HG03196 (cell line): ENCODE data around the gene GMCL2.

ENCODE experiments used
- ATAC-seq: cut with Tn5 transposase; IDR thresholded peaks from one replicate; pipeline ENCODE4 v1.9.1; 2021; ENCODE audit not compliant: unreplicated experiment

GMCL2 gene

DNA sequence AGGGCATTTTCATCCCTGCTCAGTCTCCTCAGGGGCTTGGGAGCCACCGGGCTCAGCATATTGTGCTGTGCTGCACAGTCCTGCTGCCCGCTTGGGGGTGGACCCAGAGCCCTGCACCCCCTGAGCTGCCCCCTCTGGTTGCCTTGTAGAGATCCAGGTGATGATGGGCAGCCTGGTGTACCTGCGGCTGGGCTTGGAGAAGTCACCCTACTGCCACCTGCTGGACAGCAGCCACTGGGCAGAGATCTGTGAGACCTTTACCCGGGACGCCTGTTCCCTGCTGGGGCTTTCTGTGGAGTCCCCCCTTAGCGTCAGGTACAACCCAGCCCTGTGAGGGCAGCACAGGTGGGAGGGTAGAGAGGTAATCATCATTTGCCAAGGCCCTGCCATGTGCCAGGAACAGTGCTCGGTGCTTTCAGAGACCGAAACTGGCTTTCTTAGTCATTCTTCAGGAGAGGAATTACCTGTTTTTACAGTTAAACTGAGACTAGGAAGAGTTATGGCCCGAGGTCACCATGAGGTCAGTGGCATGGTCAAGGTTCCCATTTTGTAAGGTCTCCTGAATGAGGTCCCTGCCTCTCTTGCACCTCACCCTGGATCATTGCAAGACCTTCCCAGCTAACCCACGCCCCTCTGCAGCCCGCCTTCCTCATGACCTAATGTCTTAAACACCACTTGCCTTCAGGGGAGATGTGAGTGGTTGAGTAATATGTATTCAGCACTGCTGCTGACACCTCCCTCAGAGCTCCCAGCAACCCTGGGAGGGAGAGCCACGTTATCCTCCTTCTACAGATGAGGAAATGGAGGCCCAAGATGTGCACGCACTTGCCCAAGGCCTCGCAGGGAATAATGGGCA is 41.0 kb downstream of the GMCL2 start:
- ATAC-seq = peak; percentile 62

DNA sequence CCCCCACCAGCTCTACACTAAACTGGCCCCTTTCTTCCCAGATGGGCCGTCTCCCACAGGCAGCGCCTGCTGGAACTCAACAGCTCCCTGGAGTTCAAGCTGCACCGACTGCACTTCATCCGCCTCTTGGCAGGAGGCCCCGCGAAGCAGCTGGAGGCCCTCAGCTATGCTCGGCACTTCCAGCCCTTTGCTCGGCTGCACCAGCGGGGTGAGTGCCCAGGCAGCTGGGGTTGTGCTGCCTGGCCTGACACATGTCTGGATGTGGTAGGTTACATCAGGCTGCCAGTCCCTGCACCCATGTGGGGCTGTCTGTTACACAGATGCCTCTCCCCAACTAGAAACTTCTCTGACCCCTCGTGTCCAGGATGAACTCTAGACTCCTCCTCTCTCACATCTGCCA is 43.3 kb downstream of the GMCL2 start:
- no peak for ATAC-seq

- no peak for ATAC-seq
These were observed 43.9 kb downstream of the GMCL2 start for GRCh38 chr5:178143246-178143645.

DNA sequence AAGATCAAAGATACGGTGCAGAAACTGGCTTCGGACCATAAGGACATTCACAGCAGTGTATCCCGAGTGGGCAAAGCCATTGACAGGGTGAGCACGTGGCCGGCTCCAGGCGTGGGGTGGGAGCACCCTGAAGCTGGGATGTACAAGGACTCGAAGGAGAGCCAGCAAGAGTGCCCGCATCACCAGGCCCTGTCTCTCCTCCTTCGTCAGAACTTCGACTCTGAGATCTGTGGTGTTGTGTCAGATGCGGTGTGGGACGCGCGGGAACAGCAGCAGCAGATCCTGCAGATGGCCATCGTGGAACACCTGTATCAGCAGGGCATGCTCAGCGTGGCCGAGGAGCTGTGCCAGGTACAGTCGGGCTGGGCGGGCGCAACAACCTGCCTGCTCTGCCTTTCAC is 44.5 kb downstream of the GMCL2 start:
- no peak for ATAC-seq

GRCh38 chr5:178141550-178141949 is 45.6 kb downstream of the GMCL2 start:
- no peak for ATAC-seq

- ATAC-seq = no peak
These were observed 49.2 kb downstream of the GMCL2 start for GRCh38 chr5:178137991-178138390.

- no peak for ATAC-seq
These were observed 50.2 kb downstream of the GMCL2 start for GRCh38 chr5:178136990-178137389.
